Stimulated activated CD4-positive, alpha-beta T cell treated with anti-CD3 and anti-CD28 coated beads, Interleukin-1b, Interleukin-23, amount 100 ng/mL, for 48 hours (primary cell): ENCODE results near the gene HACE1.
"Not testable (repeated sequence)": the region's sequence is repeated elsewhere in the genome, so short reads cannot be mapped to it uniquely, and the experiment has no call there.

Source experiments
- DNase-seq: peaks from one replicate; pipeline ENCODE4 v3.0.0-alpha.2; 2020

HACE1 gene, protein sequence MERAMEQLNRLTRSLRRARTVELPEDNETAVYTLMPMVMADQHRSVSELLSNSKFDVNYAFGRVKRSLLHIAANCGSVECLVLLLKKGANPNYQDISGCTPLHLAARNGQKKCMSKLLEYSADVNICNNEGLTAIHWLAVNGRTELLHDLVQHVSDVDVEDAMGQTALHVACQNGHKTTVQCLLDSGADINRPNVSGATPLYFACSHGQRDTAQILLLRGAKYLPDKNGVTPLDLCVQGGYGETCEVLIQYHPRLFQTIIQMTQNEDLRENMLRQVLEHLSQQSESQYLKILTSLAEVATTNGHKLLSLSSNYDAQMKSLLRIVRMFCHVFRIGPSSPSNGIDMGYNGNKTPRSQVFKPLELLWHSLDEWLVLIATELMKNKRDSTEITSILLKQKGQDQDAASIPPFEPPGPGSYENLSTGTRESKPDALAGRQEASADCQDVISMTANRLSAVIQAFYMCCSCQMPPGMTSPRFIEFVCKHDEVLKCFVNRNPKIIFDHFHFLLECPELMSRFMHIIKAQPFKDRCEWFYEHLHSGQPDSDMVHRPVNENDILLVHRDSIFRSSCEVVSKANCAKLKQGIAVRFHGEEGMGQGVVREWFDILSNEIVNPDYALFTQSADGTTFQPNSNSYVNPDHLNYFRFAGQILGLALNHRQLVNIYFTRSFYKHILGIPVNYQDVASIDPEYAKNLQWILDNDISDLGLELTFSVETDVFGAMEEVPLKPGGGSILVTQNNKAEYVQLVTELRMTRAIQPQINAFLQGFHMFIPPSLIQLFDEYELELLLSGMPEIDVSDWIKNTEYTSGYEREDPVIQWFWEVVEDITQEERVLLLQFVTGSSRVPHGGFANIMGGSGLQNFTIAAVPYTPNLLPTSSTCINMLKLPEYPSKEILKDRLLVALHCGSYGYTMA

DNA sequence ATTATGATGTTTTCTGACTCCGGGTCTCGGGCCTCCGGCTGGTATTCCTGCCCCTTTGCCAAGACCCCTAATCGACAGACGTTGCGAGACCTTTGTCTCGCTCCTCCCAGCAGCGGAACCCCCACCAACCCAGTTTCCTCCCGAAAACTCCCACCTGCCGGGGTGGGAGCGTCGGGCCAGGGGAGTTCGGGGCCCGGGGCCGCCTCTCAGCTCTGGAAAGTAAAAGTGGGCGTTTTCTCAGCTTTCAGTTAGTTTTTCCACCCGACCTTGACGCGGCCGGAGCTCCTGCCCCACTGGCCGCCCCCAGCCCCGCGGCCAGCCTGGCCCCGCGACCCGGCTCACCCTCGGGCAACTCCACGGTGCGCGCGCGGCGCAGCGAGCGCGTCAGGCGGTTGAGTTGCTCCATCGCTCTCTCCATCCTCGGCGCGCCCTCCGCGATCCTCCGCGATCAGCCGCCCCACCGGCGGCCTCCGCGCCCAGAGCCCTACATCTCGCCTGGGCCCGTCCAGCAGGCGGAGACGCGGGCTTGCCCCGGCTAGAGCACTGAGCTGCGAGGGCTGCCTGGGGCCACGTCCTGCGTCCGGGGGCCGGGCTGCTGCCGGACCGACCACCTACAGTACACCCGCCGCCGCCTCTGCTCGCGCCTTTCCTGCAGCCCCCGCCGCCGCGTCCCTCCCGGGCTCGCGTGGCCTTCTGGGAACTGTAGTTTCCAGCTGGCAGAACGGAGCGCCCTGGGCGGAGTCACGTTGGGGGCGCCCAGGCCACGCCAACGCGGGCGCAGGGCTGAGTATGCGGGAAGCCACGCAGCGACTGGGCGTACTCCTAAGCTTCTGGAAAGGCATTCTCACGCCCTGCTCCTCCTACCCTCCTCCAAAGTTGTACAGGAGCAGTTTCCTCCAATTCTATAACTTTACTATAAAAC lies at the start of gene HACE1:
HACE1 (minus strand) TSS at position 695 of the 922 bp plus-strand sequence; CDS start at position 418, 277 bp downstream.
- peak; percentile 87 for DNase-seq

DNA sequence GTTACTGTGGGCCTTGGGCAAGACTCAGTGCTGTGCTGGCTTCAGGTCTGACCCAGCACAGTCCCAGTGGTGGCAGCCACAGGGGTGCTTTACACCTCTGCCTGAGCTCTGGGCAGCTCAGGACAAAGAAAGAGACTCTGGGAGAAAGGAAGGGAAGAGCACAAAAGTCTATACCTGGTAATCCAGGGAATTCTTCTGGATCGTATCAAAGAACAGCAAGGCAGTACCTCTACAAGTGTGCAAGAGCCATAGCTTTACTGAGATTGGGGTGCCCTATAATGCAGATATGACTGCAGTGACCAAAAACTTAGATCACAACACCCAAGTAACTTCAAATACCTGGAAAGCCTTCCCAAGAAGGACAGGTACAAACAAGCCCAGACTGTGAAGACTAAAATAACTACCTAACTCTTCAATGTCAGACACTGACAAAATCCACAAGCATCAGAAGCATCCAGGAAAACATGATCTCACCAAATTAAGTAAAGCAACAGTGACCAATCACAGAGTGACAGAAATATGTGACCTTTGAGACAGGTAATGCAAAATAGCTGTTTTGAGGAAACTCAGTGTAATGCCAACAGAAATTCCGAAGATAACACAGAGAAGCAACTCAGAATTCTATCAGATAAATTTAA lies 49.3 kb upstream of the HACE1 start:
- DNase-seq = no peak

DNA sequence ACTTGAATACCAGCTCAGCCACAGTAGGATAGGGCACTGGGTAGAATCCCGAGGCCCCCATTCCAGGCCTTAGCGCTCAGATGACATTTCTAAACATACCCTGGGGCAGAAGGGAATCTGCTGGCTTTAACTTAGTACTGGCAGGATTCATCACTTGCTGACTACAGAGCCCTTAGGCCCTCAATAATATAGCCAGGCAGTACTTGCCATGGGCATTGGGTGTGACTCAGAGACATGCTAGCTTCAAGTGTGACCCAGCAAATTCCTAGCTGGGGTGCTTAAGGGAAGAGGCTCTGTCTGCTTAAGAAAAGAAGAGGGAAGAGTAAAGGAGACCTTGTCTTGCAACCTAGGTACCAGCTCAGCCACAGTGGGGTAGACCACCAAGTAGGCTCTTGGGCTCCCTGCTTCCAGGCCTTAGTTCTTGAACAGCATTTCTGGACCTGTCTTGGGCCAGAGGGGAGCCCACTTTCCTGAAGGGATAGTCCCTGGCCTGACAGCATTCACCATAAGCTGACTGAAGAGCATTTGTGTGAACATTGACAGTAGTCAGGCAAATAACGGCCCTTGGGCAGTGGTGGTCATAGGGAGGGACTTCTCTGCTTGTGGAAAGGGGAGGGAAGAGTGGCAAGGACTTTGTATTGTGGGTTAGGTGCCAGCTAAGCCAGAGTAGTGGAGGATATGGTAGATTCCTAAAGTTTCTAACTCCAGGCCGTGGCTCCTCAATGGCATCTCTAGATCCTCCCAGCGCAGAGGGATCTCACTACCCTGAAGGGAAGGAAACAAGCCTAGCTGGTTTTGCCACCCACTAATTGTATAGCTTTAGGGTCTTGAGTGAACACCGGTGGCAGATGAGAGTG lies 48.5 kb upstream of the HACE1 start:
- no peak for DNase-seq

DNA sequence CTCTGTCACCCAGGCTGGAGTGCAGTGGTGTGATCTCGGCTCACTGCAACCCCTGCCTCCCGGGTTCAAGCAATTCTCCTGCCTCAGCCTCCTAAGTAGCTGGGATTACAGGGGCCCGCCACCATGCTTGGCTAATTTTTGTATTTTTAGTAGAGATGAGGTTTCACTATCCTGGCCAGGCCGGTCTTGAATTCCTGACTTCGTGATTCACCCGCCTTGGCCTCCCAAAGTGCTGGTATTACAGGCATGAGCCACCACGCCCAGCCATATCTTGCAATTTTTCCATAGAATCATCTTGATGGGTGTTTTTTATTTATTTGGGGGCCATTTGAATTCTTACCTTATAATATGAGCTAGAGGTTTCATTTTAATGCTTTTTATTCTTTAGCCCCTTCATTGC lies 39.2 kb upstream of the HACE1 start:
- DNase-seq = not testable (repeated sequence)

DNA sequence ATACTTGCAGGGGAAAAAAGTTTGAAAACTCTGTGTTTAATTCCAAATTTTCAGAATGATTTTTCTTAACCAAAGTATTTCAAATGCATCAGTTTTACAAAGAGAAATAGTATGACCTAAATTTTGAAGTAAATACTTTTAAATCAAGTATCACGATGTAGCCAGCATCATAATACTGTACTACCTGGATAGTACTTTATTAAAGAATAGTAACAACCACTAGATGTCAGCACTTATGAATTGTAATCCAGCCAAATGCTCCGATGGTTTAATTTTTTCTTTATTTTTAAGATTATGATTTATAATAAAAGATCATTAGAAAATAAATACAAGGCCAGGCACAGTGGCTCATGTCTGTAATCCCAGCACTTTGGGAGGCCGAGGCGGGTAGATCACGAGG lies 37.2 kb upstream of the HACE1 start:
- no peak for DNase-seq

DNA sequence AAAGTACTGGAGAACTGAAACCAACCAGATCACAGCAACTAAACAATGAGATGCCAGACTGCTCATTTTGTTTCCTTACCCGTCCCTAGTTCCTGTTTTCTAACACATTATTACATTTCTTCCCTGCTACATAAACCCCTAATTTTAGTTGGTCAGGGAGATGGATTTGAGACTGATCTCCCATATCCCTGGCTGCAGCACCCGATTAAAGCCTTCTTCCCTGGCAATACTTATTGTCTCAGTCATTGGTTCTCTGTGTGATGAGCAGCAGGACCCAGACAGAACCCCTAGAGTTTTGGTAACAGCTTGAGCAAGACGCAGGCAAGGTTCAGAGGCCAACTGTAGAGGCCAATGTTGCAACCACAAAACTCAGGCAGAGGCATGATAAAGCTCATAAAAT lies 28.3 kb upstream of the HACE1 start:
- no peak for DNase-seq

DNA sequence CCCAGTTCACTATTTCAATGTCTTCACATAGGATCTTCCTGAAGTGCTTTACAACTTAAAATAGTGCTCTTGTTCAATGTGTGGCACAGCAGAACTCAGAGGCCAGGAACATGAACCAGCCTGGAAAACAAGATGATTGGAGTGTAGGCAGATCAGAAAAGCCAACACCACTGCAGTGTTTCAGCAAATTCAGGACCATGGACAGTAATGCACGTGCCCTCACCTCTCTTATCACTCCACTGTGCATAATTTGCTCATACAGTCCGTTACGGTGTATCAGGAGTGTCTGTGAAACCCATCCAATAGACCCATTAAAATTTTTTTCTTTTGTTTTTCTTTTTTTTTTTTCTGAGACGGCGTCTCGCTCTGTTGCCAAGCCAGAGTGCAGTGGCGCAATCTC lies 27.6 kb upstream of the HACE1 start:
- DNase-seq = no peak

DNA sequence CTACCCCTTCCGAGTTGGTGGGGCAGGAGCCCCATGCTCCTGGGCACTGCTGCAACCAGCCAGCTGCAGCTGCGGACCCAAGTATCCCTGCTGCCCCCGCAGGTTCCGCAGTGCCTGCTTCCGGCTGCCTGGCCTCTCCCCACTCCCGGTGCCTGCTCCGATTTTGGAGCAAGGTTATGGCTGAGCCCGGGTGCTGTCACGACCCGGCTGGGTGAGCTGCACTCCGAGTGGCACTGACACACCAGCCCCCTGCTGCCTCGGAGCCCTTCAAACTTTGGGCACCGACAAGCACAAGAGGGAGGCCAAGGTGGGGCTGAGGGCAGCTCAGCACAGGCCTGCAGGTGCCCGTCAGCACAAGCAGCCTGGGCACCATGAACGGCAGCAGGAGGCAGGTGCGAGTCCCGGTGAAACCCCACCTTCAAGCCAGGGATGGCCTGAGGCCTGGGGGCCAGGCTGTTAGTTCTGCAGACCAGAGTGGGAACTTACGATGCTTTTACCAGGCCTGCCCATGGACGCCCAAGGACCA lies 25.9 kb upstream of the HACE1 start:
- no peak for DNase-seq

DNA sequence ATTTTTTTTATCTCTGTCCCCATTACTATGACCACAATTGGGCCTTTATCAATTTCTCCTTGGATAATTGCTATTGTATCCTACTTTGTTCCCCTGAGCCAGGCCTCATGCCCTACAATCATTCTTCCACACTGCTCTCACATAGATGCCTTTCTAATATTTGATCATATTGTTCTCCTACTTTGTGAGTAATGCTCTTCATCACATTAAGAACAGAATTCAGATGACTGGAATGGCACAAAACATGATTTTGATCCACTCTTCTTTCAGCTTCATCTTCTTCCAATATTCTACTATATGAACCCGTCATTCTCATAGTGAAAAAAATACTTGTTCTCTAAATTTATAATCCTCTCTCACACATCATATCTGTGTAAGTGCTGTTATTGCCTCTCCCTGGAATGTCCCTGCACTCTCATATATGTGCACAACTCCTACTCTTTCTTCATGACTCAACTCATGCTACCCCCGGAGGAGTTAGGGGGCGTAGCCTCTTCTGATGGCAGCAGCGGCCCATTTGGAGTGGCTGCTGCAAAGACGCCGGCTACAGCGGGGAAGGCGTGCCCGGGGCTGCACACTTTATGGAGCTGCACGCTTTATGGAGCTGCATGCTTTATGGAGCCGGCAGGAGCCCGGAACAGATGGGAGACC lies 25.3 kb upstream of the HACE1 start:
- DNase-seq = no peak

DNA sequence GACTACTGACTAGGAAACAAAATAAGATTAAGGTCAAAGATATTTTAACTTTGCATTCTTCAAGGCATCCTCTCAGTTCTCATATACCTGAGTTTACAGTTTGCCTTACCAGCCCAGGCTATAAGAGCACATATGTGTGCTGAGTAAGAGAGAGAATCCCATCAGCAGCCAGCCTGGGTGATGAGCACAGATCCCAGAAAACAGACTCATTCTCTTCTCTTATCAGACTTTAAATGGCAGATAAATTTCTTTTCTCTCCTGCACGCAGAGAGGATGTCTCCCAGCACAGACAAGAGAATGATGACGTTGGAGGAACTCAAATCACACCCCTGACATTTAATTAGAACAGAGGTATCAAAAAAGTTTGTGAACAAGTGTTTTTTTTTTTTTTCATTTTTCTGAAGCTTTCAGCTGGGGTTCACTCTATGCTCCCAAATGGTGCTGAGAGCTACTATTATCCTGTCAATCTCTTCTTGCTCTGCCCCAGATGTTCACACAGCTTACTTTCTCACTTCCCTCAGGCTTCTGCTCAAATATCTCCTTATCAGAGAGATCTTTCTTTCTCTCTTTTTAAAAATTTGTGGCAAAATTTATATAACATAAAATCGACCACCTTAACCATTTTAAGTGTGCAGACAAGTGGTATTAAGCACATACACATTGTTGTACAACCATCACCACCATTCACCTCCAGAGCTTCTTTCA lies 22.4 kb upstream of the HACE1 start:
- DNase-seq = no peak

DNA sequence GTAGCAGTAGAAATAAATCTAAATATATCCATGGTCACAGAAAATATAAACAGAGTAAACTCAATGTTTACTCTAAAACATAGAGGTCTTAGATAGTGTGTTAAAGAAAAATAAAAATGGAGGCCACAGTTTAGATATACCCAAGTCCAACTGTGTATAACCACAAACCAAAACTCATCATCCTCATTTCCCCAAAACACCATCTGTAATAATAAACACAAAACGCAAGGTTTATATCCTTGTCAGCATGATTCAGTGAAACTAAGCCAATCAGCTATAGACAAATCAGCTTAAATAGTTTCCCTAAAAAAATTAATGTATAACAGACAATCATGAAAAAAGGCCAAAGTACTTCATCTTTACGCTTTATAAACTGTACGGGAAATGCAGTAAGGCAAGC lies 2.7 kb upstream of the HACE1 start:
- DNase-seq = no peak

DNA sequence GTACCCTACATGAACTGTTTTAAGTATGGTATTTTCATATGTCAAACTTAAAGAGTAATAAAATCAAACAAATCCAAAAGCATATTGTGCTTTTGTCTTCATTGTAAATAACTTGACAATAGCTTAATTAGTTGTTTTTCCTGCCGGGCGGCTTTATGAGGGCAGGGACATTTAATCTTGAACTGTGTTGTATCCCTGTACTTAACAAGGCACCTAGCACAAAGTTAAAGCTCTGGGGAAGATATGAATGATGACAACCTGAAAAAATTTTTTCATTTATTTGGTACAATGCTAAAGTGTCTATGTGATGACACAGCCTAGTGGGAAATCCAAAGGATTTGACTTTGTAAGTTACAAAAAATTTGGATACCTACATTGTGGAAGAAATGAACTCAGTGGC lies 502 bp upstream of the HACE1 start:
- DNase-seq = no peak

DNA sequence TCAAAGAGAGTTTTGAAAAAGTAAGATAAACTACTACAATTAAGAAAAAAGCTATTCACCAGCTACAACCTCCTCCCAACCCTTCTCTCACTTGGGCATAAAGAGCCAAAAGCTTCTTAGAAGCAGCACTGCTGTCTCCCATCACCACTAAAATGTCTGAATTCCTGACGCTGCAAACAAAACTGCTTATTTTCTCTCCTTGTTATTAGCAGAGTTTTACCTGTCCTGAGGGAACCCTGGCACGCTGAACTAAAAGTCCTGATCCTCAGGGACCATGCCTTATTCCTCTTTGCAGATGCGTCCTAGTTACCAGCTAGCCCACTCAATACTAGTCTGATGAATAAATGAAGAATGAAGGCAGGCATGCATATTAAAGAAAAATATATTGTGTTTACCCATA lies 1.1 kb downstream of the HACE1 start:
- DNase-seq = no peak

DNA sequence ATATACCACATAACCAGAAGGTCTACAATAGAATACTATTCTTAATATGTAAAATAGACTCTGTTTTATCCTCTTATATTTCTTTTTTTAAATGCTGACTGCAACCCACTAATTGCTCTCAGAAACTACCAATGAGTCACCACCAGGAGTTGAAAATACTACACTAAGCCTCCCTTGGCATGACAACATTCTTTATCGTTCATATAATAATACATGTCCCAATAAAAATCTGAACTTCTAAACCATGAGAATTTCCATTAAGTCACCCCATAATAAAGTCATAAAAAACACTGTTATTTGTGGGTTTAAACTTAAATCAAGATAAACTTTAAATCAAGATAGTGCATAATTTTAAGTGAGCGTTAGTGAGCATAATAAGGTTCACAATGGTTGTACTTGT lies 4.2 kb downstream of the HACE1 start:
- no peak for DNase-seq

DNA sequence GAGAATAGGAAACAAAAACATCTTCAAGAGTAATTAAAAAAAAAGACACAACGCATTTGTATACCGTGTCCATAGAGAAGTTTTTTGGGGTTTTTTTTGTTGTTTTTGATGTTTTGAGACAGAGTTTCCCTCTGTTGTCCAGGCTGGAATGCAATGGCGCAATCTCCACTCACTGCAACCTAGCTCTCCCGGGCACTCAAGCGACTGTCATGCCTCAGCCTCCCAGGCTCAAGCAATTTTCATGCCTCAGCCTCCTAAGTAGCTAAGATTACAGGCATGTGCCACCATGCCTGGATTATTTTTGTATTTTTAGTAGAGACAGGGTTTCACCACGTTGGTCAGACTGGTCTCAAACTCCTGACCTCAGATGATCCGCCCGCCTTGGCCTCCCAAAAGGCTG lies 12.0 kb downstream of the HACE1 start:
- not testable (repeated sequence) for DNase-seq

DNA sequence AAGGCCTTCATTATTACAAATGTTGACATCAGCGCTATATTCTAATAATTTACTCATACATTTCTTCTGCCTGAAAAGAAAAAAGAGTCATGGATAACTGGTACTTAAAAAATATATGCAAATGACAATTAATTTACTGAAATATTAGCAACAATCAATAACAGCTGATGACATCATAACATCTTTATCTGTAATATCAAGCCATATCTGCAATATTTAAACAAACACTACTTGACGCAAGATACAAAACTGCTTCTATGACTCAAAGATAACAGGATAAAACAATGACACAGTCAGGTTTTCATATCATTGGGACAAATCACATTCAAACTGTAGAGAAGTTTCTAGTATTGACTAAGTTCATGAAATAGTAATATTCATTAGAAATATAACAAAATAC lies 16.5 kb downstream of the HACE1 start:
- DNase-seq = no peak

DNA sequence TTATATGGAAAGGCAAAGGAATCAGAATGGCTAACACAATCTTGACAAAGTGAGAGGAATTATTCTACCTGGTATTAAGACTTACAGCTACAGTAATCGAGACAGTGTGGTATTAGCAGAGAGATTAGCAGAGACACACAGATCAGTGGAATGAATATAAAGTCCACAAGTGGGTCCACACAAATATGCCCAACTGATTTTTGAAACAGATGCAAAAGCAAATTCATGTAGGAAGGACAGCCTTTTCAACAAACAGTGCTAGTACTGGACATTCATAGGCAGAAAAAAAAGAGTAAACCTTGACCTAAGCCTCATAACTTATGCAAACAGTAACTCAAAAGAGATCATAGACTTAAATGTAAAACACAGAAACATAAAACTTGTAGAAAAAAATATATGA lies 22.6 kb downstream of the HACE1 start:
- DNase-seq = no peak

DNA sequence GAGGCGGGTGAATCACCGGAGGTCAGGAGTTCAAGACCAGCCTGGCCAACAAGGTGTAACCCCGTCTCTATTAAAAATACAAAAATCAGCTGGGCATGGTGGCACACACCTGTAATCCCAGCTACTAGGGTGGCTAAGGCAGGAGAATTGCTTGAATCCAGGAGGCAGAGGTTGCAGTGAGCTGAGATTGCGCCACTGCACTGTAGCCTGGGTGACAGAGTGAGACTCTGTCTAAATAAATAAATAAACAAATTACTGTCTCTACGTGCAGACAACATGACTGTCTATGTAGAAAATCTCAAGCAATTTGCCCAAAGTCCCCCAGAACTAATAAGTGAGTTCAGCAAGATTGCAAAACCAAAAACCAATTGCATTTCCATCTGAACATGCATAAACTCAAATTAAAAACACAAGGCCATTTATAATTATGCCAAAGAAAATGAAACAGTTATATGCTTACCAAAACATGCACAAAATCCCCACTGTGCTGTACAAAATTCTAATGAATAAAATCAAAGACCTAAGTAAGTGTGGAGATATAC lies 23.2 kb downstream of the HACE1 start:
- not testable (repeated sequence) for DNase-seq

DNA sequence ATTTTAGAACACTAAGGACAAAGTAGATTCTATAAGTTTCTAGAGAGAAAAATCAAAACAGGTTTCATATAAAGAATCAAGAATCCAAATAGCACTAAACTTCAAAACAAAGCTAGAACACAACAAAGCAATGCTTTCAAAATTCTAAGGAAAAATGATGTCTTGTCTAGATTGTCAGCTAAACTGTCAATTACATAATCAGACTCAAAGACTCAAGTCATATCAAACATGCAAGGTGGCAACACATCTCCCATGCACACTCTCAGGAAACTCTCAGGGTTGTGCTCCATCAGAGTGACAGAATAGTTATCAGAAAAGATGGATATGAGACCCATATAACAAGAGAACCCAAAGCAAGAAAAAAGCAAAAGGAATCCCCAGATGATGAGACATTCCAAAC lies 23.9 kb downstream of the HACE1 start:
- DNase-seq = no peak
